ENCODE measurements around the gene LARGE1.

Gene LARGE1

GRCh38 chr22:33575041-33575440 lies 345.2 kb downstream of the LARGE1 start:
- no peaks in the 10 kb centered on the region for H3K27me3 ChIP-seq (ENCODE audit: insufficient read depth, poor library complexity, severe bottlenecking)
- DNase-seq (ENCODE audit: low read depth in 1 of 2, low spot score in 1 of 2) = no peak
- no peak overlapping the region for H3K4me3 ChIP-seq (replicated peaks; ENCODE audit: insufficient read depth, low read length)
- TF ChIP-seq REST (IDR thresholded peaks at IDR 0.05; ENCODE audit: insufficient replicate concordance, low read depth) = no peak
- TF ChIP-seq SPI1 (IDR thresholded peaks at IDR 0.05; ENCODE audit: borderline replicate concordance, low read depth) = no peak
- TF ChIP-seq CTCF (IDR thresholded peaks at IDR 0.05; ENCODE audit: insufficient read depth, low read length) = no peak
- no peak for TF ChIP-seq GABPA (IDR thresholded peaks at IDR 0.05; ENCODE audit: low read depth)
- no peak for TF ChIP-seq POLR2AphosphoS5 (IDR thresholded peaks at IDR 0.05; ENCODE audit: low read depth)
- H3K27ac ChIP-seq (replicated peaks) = no peak overlapping the region

GRCh38 chr22:33573479-33573878 lies 346.8 kb downstream of the LARGE1 start:
- H3K4me3 ChIP-seq (replicated peaks; ENCODE audit: insufficient read depth, low read length) = no peak overlapping the region
- no peak overlapping the region for H3K27ac ChIP-seq (replicated peaks)
- H3K27me3 ChIP-seq (ENCODE audit: insufficient read depth, poor library complexity, severe bottlenecking) = no peaks in the 10 kb centered on the region
- no peak for DNase-seq (ENCODE audit: low read depth in 1 of 2, low spot score in 1 of 2)
- TF ChIP-seq SPI1 (IDR thresholded peaks at IDR 0.05; ENCODE audit: borderline replicate concordance, low read depth) = no peak
- TF ChIP-seq CTCF (IDR thresholded peaks at IDR 0.05; ENCODE audit: insufficient read depth, low read length) = no peak
- TF ChIP-seq GABPA (IDR thresholded peaks at IDR 0.05; ENCODE audit: low read depth) = no peak
- TF ChIP-seq REST (IDR thresholded peaks at IDR 0.05; ENCODE audit: insufficient replicate concordance, low read depth) = no peak

GRCh38 chr22:33572086-33572485 lies 348.2 kb downstream of the LARGE1 start:
- H3K27me3 ChIP-seq (ENCODE audit: insufficient read depth, poor library complexity, severe bottlenecking) = no peaks in the 10 kb centered on the region
- no peak for DNase-seq (ENCODE audit: low read depth in 1 of 2, low spot score in 1 of 2)
- H3K4me3 ChIP-seq (replicated peaks; ENCODE audit: insufficient read depth, low read length) = no peak overlapping the region
- TF ChIP-seq GABPA (IDR thresholded peaks at IDR 0.05; ENCODE audit: low read depth) = no peak
- TF ChIP-seq SPI1 (IDR thresholded peaks at IDR 0.05; ENCODE audit: borderline replicate concordance, low read depth) = no peak
- TF ChIP-seq CTCF (IDR thresholded peaks at IDR 0.05; ENCODE audit: insufficient read depth, low read length) = no peak
- H3K27ac ChIP-seq (replicated peaks) = no peak overlapping the region

GRCh38 chr22:33570110-33570509 lies 350.2 kb downstream of the LARGE1 start:
- Histone ChIP-seq H3K27ac (replicated peaks) (no peak overlapping the region), H3K27me3 (ENCODE audit: insufficient read depth, poor library complexity, severe bottlenecking) (no peaks in the 10 kb centered on the region), H3K4me3 (replicated peaks; ENCODE audit: insufficient read depth, low read length) (no peak overlapping the region)
- no peak for TF ChIP-seq GABPA (IDR thresholded peaks at IDR 0.05; ENCODE audit: low read depth)
- TF ChIP-seq CTCF (IDR thresholded peaks at IDR 0.05; ENCODE audit: insufficient read depth, low read length) = no peak
- no peak for TF ChIP-seq POLR2AphosphoS5 (IDR thresholded peaks at IDR 0.05; ENCODE audit: low read depth)
- no peak for TF ChIP-seq REST (IDR thresholded peaks at IDR 0.05; ENCODE audit: insufficient replicate concordance, low read depth)
- TF ChIP-seq SPI1 (IDR thresholded peaks at IDR 0.05; ENCODE audit: borderline replicate concordance, low read depth) = no peak
- no peak for DNase-seq (ENCODE audit: low read depth in 1 of 2, low spot score in 1 of 2)
